Astrocyte (in vitro differentiated cells and primary cell): Measurements from ENCODE around the gene KCNC4. TPM values are rescaled to one million over a fixed set of nuclear protein-coding genes. Genes with fewer than 3 reads are reported as not detected.
A peak's percentile ranks its signal among the peaks of the same experiment; 100 is the strongest.

ENCODE experiments used
- DNase-seq: peaks from one replicate; pipeline ENCODE4 v3.0.0-alpha.2; 2010; ENCODE audit warnings: low read depth
- FAIRE-seq: peaks from 2 replicates; lab custom pipeline; 2011; peaks lifted over from hg19 to GRCh38; lab: Jason Lieb, UNC
- H2AFZ ChIP-seq: 2 replicates; pipeline ENCODE4 v1.6.0; 2012; ENCODE audit warnings: low read depth, low read length, inconsistent platforms
- H3K27ac ChIP-seq: 2 replicates; pipeline ENCODE4 v1.5.1; 2011; ENCODE audit warnings: low read depth, low read length, inconsistent platforms
- H3K27me3 ChIP-seq: 2 replicates; pipeline ENCODE4 v1.6.0; 2011; ENCODE audit warnings: low read length, inconsistent platforms; ENCODE audit not compliant: insufficient read depth
- H3K36me3 ChIP-seq: 2 replicates; pipeline ENCODE4 v1.5.1; 2011; ENCODE audit warnings: low read length, inconsistent platforms; ENCODE audit not compliant: insufficient read depth
- H3K4me1 ChIP-seq: 2 replicates; pipeline ENCODE4 v1.5.1; 2011; ENCODE audit warnings: low read length, inconsistent platforms; ENCODE audit not compliant: insufficient read depth
- H3K4me2 ChIP-seq: 2 replicates; pipeline ENCODE4 v1.6.0; 2012; ENCODE audit warnings: low read length, inconsistent platforms
- H3K4me3 ChIP-seq: 2 replicates; pipeline ENCODE4 v1.5.1; 2011; ENCODE audit warnings: low read depth, mild to moderate bottlenecking, low read length, inconsistent platforms; ENCODE audit not compliant: insufficient read depth
- H3K79me2 ChIP-seq: 2 replicates; pipeline ENCODE4 v1.6.0; 2012; ENCODE audit warnings: mild to moderate bottlenecking, low read length, inconsistent platforms; ENCODE audit not compliant: insufficient read depth
- H3K9ac ChIP-seq: 2 replicates; pipeline ENCODE4 v1.6.0; 2012; ENCODE audit warnings: mild to moderate bottlenecking, low read length, inconsistent platforms
- H3K9me3 ChIP-seq: 2 replicates; pipeline ENCODE4 v1.5.1; 2012; ENCODE audit warnings: low read depth, mild to moderate bottlenecking, low read length, inconsistent platforms; ENCODE audit not compliant: insufficient read depth
- H4K20me1 ChIP-seq: 2 replicates; pipeline ENCODE4 v1.6.0; 2012; ENCODE audit warnings: low read length, inconsistent platforms; ENCODE audit not compliant: insufficient read depth
- H3K27ac Mint-ChIP-seq: one replicate; pipeline ENCODE4 v1.8.0; 2021; ENCODE audit warnings: mild to moderate bottlenecking, mixed read lengths; ENCODE audit not compliant: unreplicated experiment
- H3K27me3 Mint-ChIP-seq: one replicate; pipeline ENCODE4 v1.8.0; 2021; ENCODE audit warnings: low read depth, mixed read lengths; ENCODE audit not compliant: unreplicated experiment
- H3K36me3 Mint-ChIP-seq: one replicate; pipeline ENCODE4 v1.8.0; 2021; ENCODE audit warnings: low read depth, mixed read lengths; ENCODE audit not compliant: unreplicated experiment
- H3K4me1 Mint-ChIP-seq: one replicate; pipeline ENCODE4 v1.8.0; 2021; ENCODE audit warnings: low read depth, mixed read lengths; ENCODE audit not compliant: unreplicated experiment
- H3K4me3 Mint-ChIP-seq: one replicate; pipeline ENCODE4 v1.8.0; 2021; ENCODE audit warnings: mild to moderate bottlenecking, moderate library complexity, mixed read lengths; ENCODE audit not compliant: unreplicated experiment
- H3K9me3 Mint-ChIP-seq: one replicate; pipeline ENCODE4 v1.8.0; 2021; ENCODE audit warnings: mild to moderate bottlenecking, mixed read lengths; ENCODE audit not compliant: unreplicated experiment
- CTCF ChIP-seq: IDR thresholded peaks from 2 replicates; pipeline ENCODE4 v1.5.1; 2011; ENCODE audit warnings: low read depth, mild to moderate bottlenecking, inconsistent platforms, low read length, moderate library complexity; ENCODE audit not compliant: insufficient read depth
- EZH2 ChIP-seq: IDR thresholded peaks from 2 replicates; pipeline ENCODE4 v1.6.1; 2012; ENCODE audit warnings: mild to moderate bottlenecking, low read length, inconsistent platforms; ENCODE audit not compliant: insufficient read depth
- total RNA-seq: library from RNA; stranded (reverse); gene quantifications from 2 replicates; pipeline ENCODE4 v1.2.1, GENCODE V29; 2021

KCNC4 gene
- total RNA-seq, 1 donor from 2014 or later: 2.6 TPM

- H3K79me2 ChIP-seq: no peaks in the 10 kb centered on the region
- H3K4me3 ChIP-seq: peak overlapping the region; percentile 52
- peaks cover 8% of the 10 kb centered on the region for H4K20me1 ChIP-seq
- peak overlapping the region; percentile 65 for H3K4me3 Mint-ChIP-seq
- FAIRE-seq (no peak), DNase-seq (peak; percentile 16)
- no peak overlapping the region for H3K27ac ChIP-seq
- no peaks in the 10 kb centered on the region for H3K9me3 ChIP-seq
- no peak overlapping the region for H3K27ac Mint-ChIP-seq
- H3K4me2 ChIP-seq: peak overlapping the region; percentile 90
- TF ChIP-seq EZH2: no peak
- peak overlapping the region; percentile 87 for H2AFZ ChIP-seq
- peaks cover 9% of the 10 kb centered on the region for H3K4me1 ChIP-seq
- peaks cover 67% of the 10 kb centered on the region for H3K27me3 Mint-ChIP-seq
- H3K9me3 Mint-ChIP-seq: peaks cover 2% of the 10 kb centered on the region
- peaks cover 1% of the 10 kb centered on the region for H3K36me3 Mint-ChIP-seq
- H3K36me3 ChIP-seq: no peaks in the 10 kb centered on the region
- H3K9ac ChIP-seq: no peak overlapping the region
- H3K27me3 ChIP-seq: peaks cover 41% of the 10 kb centered on the region
- H3K4me1 Mint-ChIP-seq: peaks cover 1% of the 10 kb centered on the region
Observed at GRCh38 chr1:110210604-110211495, 736 bp downstream of the KCNC4 start.

- H3K79me2 ChIP-seq: no peaks in the 10 kb centered on the region
- H3K36me3 ChIP-seq: no peaks in the 10 kb centered on the region
- peaks cover 8% of the 10 kb centered on the region for H4K20me1 ChIP-seq
- FAIRE-seq (no peak), DNase-seq (no peak)
- H3K27ac ChIP-seq: no peak overlapping the region
- H3K4me1 ChIP-seq: peaks cover 9% of the 10 kb centered on the region
- no peak overlapping the region for H3K27ac Mint-ChIP-seq
- peak overlapping the region; percentile 39 for H2AFZ ChIP-seq
- H3K4me2 ChIP-seq: peak overlapping the region; percentile 90
- H3K9ac ChIP-seq: no peak overlapping the region
- peaks cover 70% of the 10 kb centered on the region for H3K27me3 Mint-ChIP-seq
- peaks cover 1% of the 10 kb centered on the region for H3K36me3 Mint-ChIP-seq
- peaks cover 41% of the 10 kb centered on the region for H3K27me3 ChIP-seq
- no peak for TF ChIP-seq CTCF
- peak; percentile 100 for TF ChIP-seq EZH2
- peak overlapping the region; percentile 65 for H3K4me3 Mint-ChIP-seq
- H3K9me3 Mint-ChIP-seq: peaks cover 2% of the 10 kb centered on the region
- H3K4me3 ChIP-seq: peak overlapping the region; percentile 52
- H3K9me3 ChIP-seq: no peaks in the 10 kb centered on the region
- H3K4me1 Mint-ChIP-seq: peaks cover 2% of the 10 kb centered on the region
Observed at GRCh38 chr1:110211496-110212168, 1.5 kb downstream of the KCNC4 start.
